ENCODE data around the gene NT5C2. TPM values are rescaled to one million over a fixed set of nuclear protein-coding genes. Genes with fewer than 3 reads are reported as not detected.
"Not testable (repeated sequence)": the region's sequence is repeated elsewhere in the genome, so short reads cannot be mapped to it uniquely, and the experiment has no call there.

NT5C2 gene
- 81.4 TPM for total RNA-seq (ENCODE audit: insufficient read depth, low replicate concordance)

- peak; percentile 79 for DNase-seq (ENCODE audit: low spot score)
These were observed at the start of gene NT5C2 for GRCh38 chr10:103193107-103193819. Gene NT5C2, minus strand, starts transcription at chr10:103193272. Its CDS starts 18,314 bp downstream, at chr10:103174958.

GRCh38 chr10:103241262-103242011, 48.4 kb upstream of the NT5C2 start:
- peak; percentile 62 for DNase-seq (ENCODE audit: low spot score)

- DNase-seq (ENCODE audit: low spot score): peak; percentile 69
These were observed 45.6 kb upstream of the NT5C2 start for GRCh38 chr10:103238506-103239252.

GRCh38 chr10:103235775-103236174, 42.7 kb upstream of the NT5C2 start:
- DNase-seq (ENCODE audit: low spot score): no peak

GRCh38 chr10:103232772-103233488, 39.9 kb upstream of the NT5C2 start:
- DNase-seq (ENCODE audit: low spot score): no peak

- no peak for DNase-seq (ENCODE audit: low spot score)
These were observed 39.1 kb upstream of the NT5C2 start for GRCh38 chr10:103232131-103232673.

- peak; percentile 83 for DNase-seq (ENCODE audit: low spot score)
These were observed 38.0 kb upstream of the NT5C2 start for GRCh38 chr10:103231047-103231551.

GRCh38 chr10:103227416-103227815, 34.3 kb upstream of the NT5C2 start:
- DNase-seq (ENCODE audit: low spot score): no peak

- DNase-seq (ENCODE audit: low spot score): no peak
These were observed 32.9 kb upstream of the NT5C2 start for GRCh38 chr10:103225939-103226338.

- DNase-seq (ENCODE audit: low spot score): not testable (repeated sequence)
These were observed 31.6 kb upstream of the NT5C2 start for GRCh38 chr10:103224721-103225120.

GRCh38 chr10:103224133-103224532, 31.1 kb upstream of the NT5C2 start:
- no peak for DNase-seq (ENCODE audit: low spot score)

GRCh38 chr10:103216362-103216761, 23.3 kb upstream of the NT5C2 start:
- DNase-seq (ENCODE audit: low spot score): peak; percentile 51

GRCh38 chr10:103215601-103216000, 22.5 kb upstream of the NT5C2 start:
- DNase-seq (ENCODE audit: low spot score): no peak

GRCh38 chr10:103210262-103210661, 17.2 kb upstream of the NT5C2 start:
- not testable (repeated sequence) for DNase-seq (ENCODE audit: low spot score)

GRCh38 chr10:103207643-103208042, 14.6 kb upstream of the NT5C2 start:
- not testable (repeated sequence) for DNase-seq (ENCODE audit: low spot score)

- DNase-seq (ENCODE audit: low spot score): no peak
These were observed 14.1 kb upstream of the NT5C2 start for GRCh38 chr10:103207141-103207540.

- DNase-seq (ENCODE audit: low spot score): not testable (repeated sequence)
These were observed 13.6 kb upstream of the NT5C2 start for GRCh38 chr10:103206715-103207114.

- DNase-seq (ENCODE audit: low spot score): not testable (repeated sequence)
These were observed 12.3 kb upstream of the NT5C2 start for GRCh38 chr10:103205401-103205800.

- no peak for DNase-seq (ENCODE audit: low spot score)
These were observed 11.5 kb upstream of the NT5C2 start for GRCh38 chr10:103204353-103205255.

- no peak for DNase-seq (ENCODE audit: low spot score)
These were observed 10.4 kb upstream of the NT5C2 start for GRCh38 chr10:103203466-103203865.

All from umbilical cord (tissue), 2 donors.